ENCODE measurements around the gene ANKS3.
A peak's percentile ranks its signal among the peaks of the same experiment; 100 is the strongest.

ANKS3 gene

GRCh38 chr16:4734063-4734729 lies at the start of gene ANKS3, which contains the start of gene DNAAF8:
TSS of gene ANKS3 (minus strand) at chr16:4734271. CDS start at chr16:4730149, 4,122 bp downstream.
TSS of gene DNAAF8 (plus strand) at chr16:4734537. CDS start at chr16:4736515, 1,978 bp downstream.
- Histone ChIP-seq H3K27me3 (ENCODE audit: control insufficient read depth in 5 of 5, insufficient read depth in 4 of 5, low read length in 5 of 5) (peaks cover 0 to 7% (median 0%) of the 10 kb centered on the region in 5 donors), H3K9me3 (ENCODE audit: control insufficient read depth in 5 of 5, low read length in 5 of 5) (no peaks in the 10 kb centered on the region), H3K36me3 (ENCODE audit: control insufficient read depth in 5 of 5, insufficient read depth in 5 of 5, low read length in 5 of 5) (peaks cover 0 to 13% (median 8%) of the 10 kb centered on the region in 5 donors), H3K4me3 (ENCODE audit: low read depth in 1 of 5, low read length in 5 of 5) (peak within 1 kb of the TSS; percentile 81 to 95 (median 91)), H3K27ac (ENCODE audit: low read depth, low read length) (peak within 1 kb of the TSS; percentile 65), H3K9ac (ENCODE audit: low read length in 5 of 5) (peak within 1 kb of the TSS in 4 of 5 donors; percentile 84 to 95 (median 90)), H3K4me1 (ENCODE audit: control insufficient read depth in 5 of 5, insufficient read depth in 5 of 5, low read length in 5 of 5) (peaks cover 0 to 20% (median 19%) of the 10 kb centered on the region in 5 donors)

- Histone ChIP-seq H3K27me3 (ENCODE audit: control insufficient read depth in 5 of 5, insufficient read depth in 4 of 5, low read length in 5 of 5) (peaks cover 0 to 2% (median 0%) of the 10 kb centered on the region in 5 donors), H3K9ac (ENCODE audit: low read length in 5 of 5) (no peak overlapping the region), H3K9me3 (ENCODE audit: control insufficient read depth in 5 of 5, low read length in 5 of 5) (no peaks in the 10 kb centered on the region), H3K27ac (ENCODE audit: low read depth, low read length) (no peak overlapping the region), H3K4me3 (ENCODE audit: low read depth in 1 of 5, low read length in 5 of 5) (no peak overlapping the region), H3K36me3 (ENCODE audit: control insufficient read depth in 5 of 5, insufficient read depth in 5 of 5, low read length in 5 of 5) (no peaks in the 10 kb centered on the region), H3K4me1 (ENCODE audit: control insufficient read depth in 5 of 5, insufficient read depth in 5 of 5, low read length in 5 of 5) (no peaks in the 10 kb centered on the region)
Measured at GRCh38 chr16:4783251-4783950, 49.3 kb upstream of the ANKS3 start.

- no peak overlapping the region for H3K27ac ChIP-seq (ENCODE audit: low read depth, low read length)
- peaks cover 0 to 3% (median 0%) of the 10 kb centered on the region in 5 donors for H3K27me3 ChIP-seq (ENCODE audit: control insufficient read depth in 5 of 5, insufficient read depth in 4 of 5, low read length in 5 of 5)
- H3K9ac ChIP-seq (ENCODE audit: low read length in 5 of 5), result no peak overlapping the region
- H3K4me3 ChIP-seq (ENCODE audit: low read depth in 1 of 5, low read length in 5 of 5), result no peak overlapping the region
- H3K4me1 ChIP-seq (ENCODE audit: control insufficient read depth in 5 of 5, insufficient read depth in 5 of 5, low read length in 5 of 5), result no peaks in the 10 kb centered on the region
- no peaks in the 10 kb centered on the region for H3K9me3 ChIP-seq (ENCODE audit: control insufficient read depth in 5 of 5, low read length in 5 of 5)
- H3K36me3 ChIP-seq (ENCODE audit: control insufficient read depth in 5 of 5, insufficient read depth in 5 of 5, low read length in 5 of 5), result no peaks in the 10 kb centered on the region
Measured at GRCh38 chr16:4780235-4780634, 46.2 kb upstream of the ANKS3 start.

GRCh38 chr16:4778050-4778392 lies 44.0 kb upstream of the ANKS3 start:
- H3K9me3 ChIP-seq (ENCODE audit: control insufficient read depth in 5 of 5, low read length in 5 of 5), result no peaks in the 10 kb centered on the region
- H3K36me3 ChIP-seq (ENCODE audit: control insufficient read depth in 5 of 5, insufficient read depth in 5 of 5, low read length in 5 of 5), result no peaks in the 10 kb centered on the region
- no peak overlapping the region for H3K27ac ChIP-seq (ENCODE audit: low read depth, low read length)
- H3K27me3 ChIP-seq (ENCODE audit: control insufficient read depth in 5 of 5, insufficient read depth in 4 of 5, low read length in 5 of 5), result peaks cover 0 to 3% (median 0%) of the 10 kb centered on the region in 5 donors
- H3K9ac ChIP-seq (ENCODE audit: low read length in 5 of 5), result no peak overlapping the region
- no peak overlapping the region for H3K4me3 ChIP-seq (ENCODE audit: low read depth in 1 of 5, low read length in 5 of 5)
- H3K4me1 ChIP-seq (ENCODE audit: control insufficient read depth in 5 of 5, insufficient read depth in 5 of 5, low read length in 5 of 5), result no peaks in the 10 kb centered on the region

GRCh38 chr16:4777339-4778049 lies 43.4 kb upstream of the ANKS3 start:
- Histone ChIP-seq H3K9me3 (ENCODE audit: control insufficient read depth in 5 of 5, low read length in 5 of 5) (no peaks in the 10 kb centered on the region), H3K4me3 (ENCODE audit: low read depth in 1 of 5, low read length in 5 of 5) (no peak overlapping the region)

GRCh38 chr16:4776141-4776705 lies 42.2 kb upstream of the ANKS3 start:
- no peak overlapping the region for H3K9ac ChIP-seq (ENCODE audit: low read length in 5 of 5)
- no peak overlapping the region for H3K27ac ChIP-seq (ENCODE audit: low read depth, low read length)
- H3K4me3 ChIP-seq (ENCODE audit: low read depth in 1 of 5, low read length in 5 of 5), result no peak overlapping the region
- no peaks in the 10 kb centered on the region for H3K9me3 ChIP-seq (ENCODE audit: control insufficient read depth in 5 of 5, low read length in 5 of 5)
- H3K4me1 ChIP-seq (ENCODE audit: control insufficient read depth in 5 of 5, insufficient read depth in 5 of 5, low read length in 5 of 5), result no peaks in the 10 kb centered on the region
- H3K27me3 ChIP-seq (ENCODE audit: control insufficient read depth in 5 of 5, insufficient read depth in 4 of 5, low read length in 5 of 5), result peaks cover 0 to 3% (median 0%) of the 10 kb centered on the region in 5 donors
- H3K36me3 ChIP-seq (ENCODE audit: control insufficient read depth in 5 of 5, insufficient read depth in 5 of 5, low read length in 5 of 5), result no peaks in the 10 kb centered on the region

More at GRCh38 chr16:4777339-4778049, 43.4 kb upstream of the ANKS3 start:
- H3K9ac ChIP-seq (ENCODE audit: low read length in 5 of 5), result no peak overlapping the region
- no peaks in the 10 kb centered on the region for H3K36me3 ChIP-seq (ENCODE audit: control insufficient read depth in 5 of 5, insufficient read depth in 5 of 5, low read length in 5 of 5)
- H3K27ac ChIP-seq (ENCODE audit: low read depth, low read length), result no peak overlapping the region
- peaks cover 0 to 3% (median 0%) of the 10 kb centered on the region in 5 donors for H3K27me3 ChIP-seq (ENCODE audit: control insufficient read depth in 5 of 5, insufficient read depth in 4 of 5, low read length in 5 of 5)
- H3K4me1 ChIP-seq (ENCODE audit: control insufficient read depth in 5 of 5, insufficient read depth in 5 of 5, low read length in 5 of 5), result no peaks in the 10 kb centered on the region

- H3K27ac ChIP-seq (ENCODE audit: low read depth, low read length), result no peak overlapping the region
- no peaks in the 10 kb centered on the region for H3K4me1 ChIP-seq (ENCODE audit: control insufficient read depth in 5 of 5, insufficient read depth in 5 of 5, low read length in 5 of 5)
- H3K27me3 ChIP-seq (ENCODE audit: control insufficient read depth in 5 of 5, insufficient read depth in 4 of 5, low read length in 5 of 5), result peaks cover 0 to 3% (median 0%) of the 10 kb centered on the region in 5 donors
- H3K9me3 ChIP-seq (ENCODE audit: control insufficient read depth in 5 of 5, low read length in 5 of 5), result no peaks in the 10 kb centered on the region
- no peak overlapping the region for H3K9ac ChIP-seq (ENCODE audit: low read length in 5 of 5)
- no peaks in the 10 kb centered on the region for H3K36me3 ChIP-seq (ENCODE audit: control insufficient read depth in 5 of 5, insufficient read depth in 5 of 5, low read length in 5 of 5)
- H3K4me3 ChIP-seq (ENCODE audit: low read depth in 1 of 5, low read length in 5 of 5), result no peak overlapping the region
Measured at GRCh38 chr16:4775005-4775404, 40.9 kb upstream of the ANKS3 start.

- Histone ChIP-seq H3K9ac (ENCODE audit: low read length in 5 of 5) (no peak overlapping the region), H3K36me3 (ENCODE audit: control insufficient read depth in 5 of 5, insufficient read depth in 5 of 5, low read length in 5 of 5) (no peaks in the 10 kb centered on the region), H3K27ac (ENCODE audit: low read depth, low read length) (no peak overlapping the region), H3K4me1 (ENCODE audit: control insufficient read depth in 5 of 5, insufficient read depth in 5 of 5, low read length in 5 of 5) (peaks cover 0 to 18% (median 15%) of the 10 kb centered on the region in 5 donors), H3K27me3 (ENCODE audit: control insufficient read depth in 5 of 5, insufficient read depth in 4 of 5, low read length in 5 of 5) (peaks cover 0 to 3% (median 0%) of the 10 kb centered on the region in 5 donors), H3K9me3 (ENCODE audit: control insufficient read depth in 5 of 5, low read length in 5 of 5) (no peaks in the 10 kb centered on the region), H3K4me3 (ENCODE audit: low read depth in 1 of 5, low read length in 5 of 5) (no peak overlapping the region)
Measured at GRCh38 chr16:4772351-4772750, 38.3 kb upstream of the ANKS3 start.

GRCh38 chr16:4771646-4772045 lies 37.6 kb upstream of the ANKS3 start:
- H3K27me3 ChIP-seq (ENCODE audit: control insufficient read depth in 5 of 5, insufficient read depth in 4 of 5, low read length in 5 of 5), result peaks cover 0 to 3% (median 0%) of the 10 kb centered on the region in 5 donors
- H3K9me3 ChIP-seq (ENCODE audit: control insufficient read depth in 5 of 5, low read length in 5 of 5), result no peaks in the 10 kb centered on the region
- no peak overlapping the region for H3K27ac ChIP-seq (ENCODE audit: low read depth, low read length)
- peaks cover 0 to 23% (median 15%) of the 10 kb centered on the region in 5 donors for H3K4me1 ChIP-seq (ENCODE audit: control insufficient read depth in 5 of 5, insufficient read depth in 5 of 5, low read length in 5 of 5)
- H3K9ac ChIP-seq (ENCODE audit: low read length in 5 of 5), result no peak overlapping the region
- no peaks in the 10 kb centered on the region for H3K36me3 ChIP-seq (ENCODE audit: control insufficient read depth in 5 of 5, insufficient read depth in 5 of 5, low read length in 5 of 5)
- no peak overlapping the region for H3K4me3 ChIP-seq (ENCODE audit: low read depth in 1 of 5, low read length in 5 of 5)
